Stimulated activated CD8-positive, alpha-beta memory T cell treated with anti-CD3 and anti-CD28 coated beads, Interleukin-7, amount 100 ng/mL, for 4 hours (primary cell): ENCODE data around the gene CNOT10.

Experiments used
- DNase-seq, 2 donors: peaks; one replicate each; pipeline ENCODE4 v3.0.0-alpha.2; 2020; ENCODE audit warnings: low read depth in 2 of 2

Gene CNOT10

GRCh38 chr3:32818229-32818969 lies 133.4 kb downstream of the CNOT10 start:
- no peak for DNase-seq

- no peak for DNase-seq
These were observed 134.1 kb downstream of the CNOT10 start for GRCh38 chr3:32818970-32819511.

DNA sequence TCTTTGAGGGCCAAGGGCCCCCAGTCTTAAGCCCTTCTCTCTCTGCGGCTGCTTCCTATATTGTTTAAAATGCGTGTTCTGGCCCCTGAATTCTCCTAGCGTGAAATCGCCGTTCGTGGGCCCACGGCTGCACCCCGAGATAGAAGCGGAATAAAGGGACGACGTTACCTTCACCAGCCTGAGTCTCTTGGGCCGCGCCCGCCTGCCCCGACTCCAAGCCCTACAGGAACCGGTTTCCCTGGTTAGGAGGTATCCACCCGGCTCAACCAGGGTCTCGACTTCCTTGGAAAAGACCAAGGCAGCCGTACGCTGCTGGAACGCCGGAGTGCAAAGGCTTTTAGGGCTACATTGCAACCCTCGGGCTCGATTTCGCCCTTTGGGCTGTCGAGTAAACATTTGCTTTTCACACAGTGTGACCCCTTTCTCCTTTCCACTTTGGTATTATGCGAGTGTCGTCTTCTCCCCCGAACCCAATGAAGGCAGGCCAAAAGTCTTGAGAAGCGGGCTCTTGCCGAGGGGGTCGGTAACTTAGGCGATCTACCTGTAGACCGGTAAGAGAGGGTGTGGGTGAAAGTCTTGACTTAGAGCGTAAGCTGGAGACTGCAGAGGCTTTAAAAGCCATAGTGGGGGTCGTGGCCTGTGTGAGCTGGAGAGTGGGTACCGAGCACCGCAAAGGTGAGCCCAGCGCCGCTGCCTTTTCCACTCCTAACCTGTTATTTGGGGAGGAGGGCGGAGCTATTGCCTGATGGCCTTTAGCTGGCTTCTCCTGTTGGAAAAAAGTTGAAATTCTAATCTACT lies 134.8 kb downstream of the CNOT10 start:
- no peak for DNase-seq

DNA sequence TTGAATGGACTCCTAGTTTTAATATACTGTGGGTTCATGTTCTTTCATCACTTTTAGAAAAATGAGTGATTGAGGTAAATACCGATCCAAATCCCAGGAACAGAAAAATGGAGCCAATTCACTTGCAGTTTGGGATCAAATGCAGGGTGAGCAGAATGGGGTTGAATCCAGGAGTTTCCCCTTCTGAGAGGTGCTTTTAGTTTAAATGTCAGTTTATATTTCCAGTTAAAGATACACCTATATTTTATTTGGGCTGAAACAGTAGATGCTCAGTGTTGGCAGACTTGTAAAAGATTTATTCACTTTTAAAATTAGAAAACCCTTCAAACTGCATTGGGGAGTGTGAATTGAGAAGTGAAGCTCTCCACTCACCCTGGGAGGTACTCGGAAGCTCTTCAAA lies 135.4 kb downstream of the CNOT10 start:
- no peak for DNase-seq

- DNase-seq, result no peak
These were observed 136.1 kb downstream of the CNOT10 start for GRCh38 chr3:32820971-32821685.

DNA sequence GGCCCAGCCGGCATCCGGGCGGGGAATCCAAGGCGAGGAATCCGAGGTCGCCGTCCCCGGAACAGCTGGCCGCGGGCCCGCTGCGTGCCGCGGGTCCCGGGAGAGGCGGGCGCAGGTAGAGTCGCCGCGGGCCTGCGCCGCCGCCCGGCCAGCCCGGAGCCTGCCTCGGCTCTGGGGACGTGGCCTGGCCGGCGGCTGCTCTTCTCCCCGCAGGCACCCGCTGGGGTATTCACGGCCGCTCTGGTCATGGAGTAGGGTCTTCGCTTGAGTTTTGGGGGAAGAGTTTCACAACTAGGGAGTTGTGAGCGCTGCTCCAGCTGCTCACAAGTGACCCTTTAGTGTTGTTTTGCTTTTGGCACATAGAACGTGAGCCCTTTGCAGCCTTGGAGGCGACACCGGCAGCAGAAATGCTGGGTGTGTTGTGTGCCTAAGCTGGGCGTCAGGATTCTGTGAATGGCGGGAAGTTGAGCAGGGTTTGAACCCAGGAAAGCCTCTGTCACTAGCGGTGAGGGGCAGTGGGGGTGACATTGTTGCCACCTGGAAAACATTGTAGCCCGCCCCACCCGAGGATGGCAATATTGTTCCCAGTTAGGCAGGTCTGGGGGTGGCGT lies 136.8 kb downstream of the CNOT10 start:
- no peak for DNase-seq

GRCh38 chr3:32822609-32823498 lies 137.9 kb downstream of the CNOT10 start:
- no peak for DNase-seq
